ENCODE measurements around the gene DLG2.

DLG2 gene

GRCh38 chr11:84524422-84525051, 1102.6 kb downstream of the DLG2 start:
- no peak for DNase-seq

GRCh38 chr11:84522331-84522730, 1104.8 kb downstream of the DLG2 start:
- no peak for DNase-seq

GRCh38 chr11:84518631-84519183, 1108.4 kb downstream of the DLG2 start:
- DNase-seq = no peak

GRCh38 chr11:84514436-84514835, 1112.7 kb downstream of the DLG2 start:
- DNase-seq = no peak

- DNase-seq = no peak
These were observed 1123.6 kb downstream of the DLG2 start for GRCh38 chr11:84503503-84503902.

GRCh38 chr11:84501750-84502149, 1125.4 kb downstream of the DLG2 start:
- DNase-seq = no peak

- no peak for DNase-seq
These were observed 1129.1 kb downstream of the DLG2 start for GRCh38 chr11:84497981-84498411.

GRCh38 chr11:84497181-84497580, 1130.0 kb downstream of the DLG2 start:
- DNase-seq = no peak

- no peak for DNase-seq
These were observed 1131.0 kb downstream of the DLG2 start for GRCh38 chr11:84496122-84496521.

- DNase-seq = no peak
These were observed 1147.0 kb downstream of the DLG2 start for GRCh38 chr11:84480131-84480530.

GRCh38 chr11:84476581-84476980, 1150.6 kb downstream of the DLG2 start:
- DNase-seq = no peak

- no peak for DNase-seq
These were observed 1155.6 kb downstream of the DLG2 start for GRCh38 chr11:84471501-84471900.

- DNase-seq = no peak
These were observed 1158.9 kb downstream of the DLG2 start for GRCh38 chr11:84468235-84468634.

- no peak for DNase-seq
These were observed 1162.1 kb downstream of the DLG2 start for GRCh38 chr11:84465040-84465439.

- DNase-seq = no peak
These were observed 1171.5 kb downstream of the DLG2 start for GRCh38 chr11:84455691-84456090.

- no peak for DNase-seq
These were observed 1174.9 kb downstream of the DLG2 start for GRCh38 chr11:84452211-84452610.

GRCh38 chr11:84438565-84438964, 1188.6 kb downstream of the DLG2 start:
- DNase-seq = no peak

- DNase-seq = no peak
These were observed 1189.8 kb downstream of the DLG2 start for GRCh38 chr11:84437071-84437980.

GRCh38 chr11:84430661-84431060, 1196.5 kb downstream of the DLG2 start:
- no peak for DNase-seq

GRCh38 chr11:84425673-84426072, 1201.5 kb downstream of the DLG2 start:
- DNase-seq = no peak

GRCh38 chr11:84420271-84420670, 1206.9 kb downstream of the DLG2 start:
- DNase-seq = no peak

- DNase-seq = no peak
These were observed 1207.5 kb downstream of the DLG2 start for GRCh38 chr11:84419616-84420015.

GRCh38 chr11:84414920-84415319, 1212.2 kb downstream of the DLG2 start:
- no peak for DNase-seq

GRCh38 chr11:84413549-84413948, 1213.6 kb downstream of the DLG2 start:
- no peak for DNase-seq

Data from NCI-H1694 (cell line).